ENCODE measurements around the gene ATRIP. TPM values are rescaled to one million over a fixed set of nuclear protein-coding genes. Genes with fewer than 3 reads are reported as not detected.

ATRIP gene
- total and polyA plus RNA-seq, 4 donors: 1.7 to 4.6 (median 2.9) TPM

- peaks cover 11 to 59% (median 26%) of the 10 kb centered on the region in 4 donors for H3K36me3 ChIP-seq (ENCODE audit: control insufficient read depth in 4 of 4, insufficient read depth in 3 of 4, low read depth in 1 of 4, low read length in 3 of 4)
- no peaks in the 10 kb centered on the region for H3K9me3 ChIP-seq (ENCODE audit: control insufficient read depth in 4 of 4, low read length in 3 of 4)
- no peaks in the 10 kb centered on the region for H3K4me1 ChIP-seq (ENCODE audit: control insufficient read depth in 4 of 4, insufficient read depth in 4 of 4, low read length in 3 of 4)
- H3K27me3 ChIP-seq (ENCODE audit: control insufficient read depth in 4 of 4, insufficient read depth in 4 of 4, low read length in 3 of 4): no peaks in the 10 kb centered on the region
- 89% methylated on average over 15 of the region's 15 CpGs for WGBS
- TF ChIP-seq JUND (IDR thresholded peaks at IDR 0.05) (no peak), ZBTB33 (IDR thresholded peaks at IDR 0.05) (no peak), EGR1 (IDR thresholded peaks at IDR 0.05; ENCODE audit: low read depth in 2 of 2) (no peak), RXRA (IDR thresholded peaks at IDR 0.05) (no peak), FOXA2 (IDR thresholded peaks at IDR 0.05) (no peak), ATF3 (IDR thresholded peaks at IDR 0.05) (no peak), NR2F2 (IDR thresholded peaks at IDR 0.05) (no peak), SP1 (IDR thresholded peaks at IDR 0.05) (no peak), YY1 (IDR thresholded peaks at IDR 0.05) (no peak), HNF4G (IDR thresholded peaks at IDR 0.05) (no peak), MAX (IDR thresholded peaks at IDR 0.05) (no peak), RAD21 (IDR thresholded peaks at IDR 0.05) (no peak), HNF4A (conservative IDR thresholded peaks at IDR 0.05) (no peak), CTCF (IDR thresholded peaks at IDR 0.05; ENCODE audit: low read depth, low read length, missing input control) (no peak), GABPA (IDR thresholded peaks at IDR 0.05 in 1 of 2, conservative IDR thresholded peaks at IDR 0.05 in 1 of 2) (no peak), FOXA1 (IDR thresholded peaks at IDR 0.05) (no peak)
- H3K27ac ChIP-seq (ENCODE audit: low read depth in 1 of 2, low read length in 2 of 2): no peak overlapping the region
- DNase-seq (ENCODE audit: low spot score): no peak
- no peak overlapping the region for H3K9ac ChIP-seq (ENCODE audit: low read depth in 1 of 2, low read length in 2 of 2)
- no peak overlapping the region for H3K4me3 ChIP-seq (ENCODE audit: low read depth in 1 of 3, low read length in 3 of 3)
Measured at GRCh38 chr3:48403533-48404439, 42.8 kb upstream of the ATRIP start.

GRCh38 chr3:48404440-48405342, 41.8 kb upstream of the ATRIP start:
- WGBS: 69% methylated on average over 21 of the region's 21 CpGs
- Histone ChIP-seq H3K27me3 (ENCODE audit: control insufficient read depth in 4 of 4, insufficient read depth in 4 of 4, low read length in 3 of 4) (no peaks in the 10 kb centered on the region), H3K4me1 (ENCODE audit: control insufficient read depth in 4 of 4, insufficient read depth in 4 of 4, low read length in 3 of 4) (no peaks in the 10 kb centered on the region), H3K9ac (ENCODE audit: low read depth in 1 of 2, low read length in 2 of 2) (no peak overlapping the region), H3K4me3 (ENCODE audit: low read depth in 1 of 3, low read length in 3 of 3) (no peak overlapping the region), H3K36me3 (ENCODE audit: control insufficient read depth in 4 of 4, insufficient read depth in 3 of 4, low read depth in 1 of 4, low read length in 3 of 4) (peaks cover 14 to 68% (median 34%) of the 10 kb centered on the region in 4 donors), H3K9me3 (ENCODE audit: control insufficient read depth in 4 of 4, low read length in 3 of 4) (no peaks in the 10 kb centered on the region), H3K27ac (ENCODE audit: low read depth in 1 of 2, low read length in 2 of 2) (peak overlapping the region in 1 of 2 donors; percentile 6)
- no peak for TF ChIP-seq FOXA1 (IDR thresholded peaks at IDR 0.05)
- TF ChIP-seq SP1 (IDR thresholded peaks at IDR 0.05): no peak
- no peak for TF ChIP-seq YY1 (IDR thresholded peaks at IDR 0.05)
- DNase-seq (ENCODE audit: low spot score): no peak

All from liver (tissue), 9 donors.